Measurements from ENCODE around the gene FYCO1.

Gene FYCO1

DNA sequence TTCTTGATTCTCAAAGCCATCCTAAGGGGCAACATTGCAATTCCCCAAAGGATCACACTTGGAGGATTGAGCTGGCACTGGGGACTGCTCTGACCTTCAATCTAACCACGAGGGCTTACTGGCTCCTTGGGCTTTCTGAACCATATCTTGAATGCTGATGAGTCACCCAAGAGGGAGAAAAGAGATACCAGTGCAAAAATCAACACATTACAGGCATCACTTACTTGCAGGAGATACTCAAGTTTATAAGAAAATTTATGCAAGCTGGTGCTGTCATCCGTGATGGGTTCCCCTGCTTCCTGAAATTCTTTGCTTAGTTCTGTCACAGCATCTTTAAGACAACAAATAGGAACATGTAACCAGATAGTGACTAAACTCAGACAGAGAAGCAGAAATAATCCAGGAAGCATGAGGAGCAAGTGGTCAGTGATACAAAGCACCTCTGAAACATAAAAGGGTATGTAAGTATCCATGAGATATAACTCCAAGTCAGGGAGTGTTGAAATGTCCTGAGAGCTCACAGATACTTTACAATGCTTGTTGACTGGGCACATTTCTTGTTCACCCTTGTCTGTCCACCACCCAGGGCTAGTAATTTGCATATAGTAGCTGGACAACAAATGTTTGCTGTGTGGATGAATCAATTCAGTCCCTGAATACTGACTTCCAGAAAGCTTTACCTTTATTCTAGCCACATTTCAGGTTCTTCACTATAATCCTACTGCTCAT lies 14.1 kb downstream of the FYCO1 start:
- Histone ChIP-seq H3K27me3 (ENCODE audit: insufficient read depth, poor library complexity, severe bottlenecking) (no peaks in the 10 kb centered on the region), H3K27ac (replicated peaks) (no peak overlapping the region), H3K4me3 (replicated peaks; ENCODE audit: insufficient read depth, low read length) (no peak overlapping the region)
- no peak for DNase-seq (ENCODE audit: low read depth in 1 of 2, low spot score in 1 of 2)
- TF ChIP-seq, protein P1, sequence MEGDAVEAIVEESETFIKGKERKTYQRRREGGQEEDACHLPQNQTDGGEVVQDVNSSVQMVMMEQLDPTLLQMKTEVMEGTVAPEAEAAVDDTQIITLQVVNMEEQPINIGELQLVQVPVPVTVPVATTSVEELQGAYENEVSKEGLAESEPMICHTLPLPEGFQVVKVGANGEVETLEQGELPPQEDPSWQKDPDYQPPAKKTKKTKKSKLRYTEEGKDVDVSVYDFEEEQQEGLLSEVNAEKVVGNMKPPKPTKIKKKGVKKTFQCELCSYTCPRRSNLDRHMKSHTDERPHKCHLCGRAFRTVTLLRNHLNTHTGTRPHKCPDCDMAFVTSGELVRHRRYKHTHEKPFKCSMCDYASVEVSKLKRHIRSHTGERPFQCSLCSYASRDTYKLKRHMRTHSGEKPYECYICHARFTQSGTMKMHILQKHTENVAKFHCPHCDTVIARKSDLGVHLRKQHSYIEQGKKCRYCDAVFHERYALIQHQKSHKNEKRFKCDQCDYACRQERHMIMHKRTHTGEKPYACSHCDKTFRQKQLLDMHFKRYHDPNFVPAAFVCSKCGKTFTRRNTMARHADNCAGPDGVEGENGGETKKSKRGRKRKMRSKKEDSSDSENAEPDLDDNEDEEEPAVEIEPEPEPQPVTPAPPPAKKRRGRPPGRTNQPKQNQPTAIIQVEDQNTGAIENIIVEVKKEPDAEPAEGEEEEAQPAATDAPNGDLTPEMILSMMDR (IDR thresholded peaks at IDR 0.05; ENCODE audit: insufficient read depth, low read length) = no peak
- TF ChIP-seq SPI1 (IDR thresholded peaks at IDR 0.05; ENCODE audit: borderline replicate concordance, low read depth) = no peak

- Histone ChIP-seq H3K27ac (replicated peaks) (no peak overlapping the region), H3K4me3 (replicated peaks; ENCODE audit: insufficient read depth, low read length) (no peak overlapping the region), H3K27me3 (ENCODE audit: insufficient read depth, poor library complexity, severe bottlenecking) (no peaks in the 10 kb centered on the region)
- no peak for TF ChIP-seq GABPA (IDR thresholded peaks at IDR 0.05; ENCODE audit: low read depth)
- TF ChIP-seq SPI1 (IDR thresholded peaks at IDR 0.05; ENCODE audit: borderline replicate concordance, low read depth) = no peak
- TF ChIP-seq, protein P1 (IDR thresholded peaks at IDR 0.05; ENCODE audit: insufficient read depth, low read length) = no peak
- no peak for TF ChIP-seq POLR2AphosphoS5 (IDR thresholded peaks at IDR 0.05; ENCODE audit: low read depth)
- no peak for TF ChIP-seq REST (IDR thresholded peaks at IDR 0.05; ENCODE audit: insufficient replicate concordance, low read depth)
- no peak for DNase-seq (ENCODE audit: low read depth in 1 of 2, low spot score in 1 of 2)
Measured at GRCh38 chr3:45980819-45981218, 14.8 kb downstream of the FYCO1 start.

DNA sequence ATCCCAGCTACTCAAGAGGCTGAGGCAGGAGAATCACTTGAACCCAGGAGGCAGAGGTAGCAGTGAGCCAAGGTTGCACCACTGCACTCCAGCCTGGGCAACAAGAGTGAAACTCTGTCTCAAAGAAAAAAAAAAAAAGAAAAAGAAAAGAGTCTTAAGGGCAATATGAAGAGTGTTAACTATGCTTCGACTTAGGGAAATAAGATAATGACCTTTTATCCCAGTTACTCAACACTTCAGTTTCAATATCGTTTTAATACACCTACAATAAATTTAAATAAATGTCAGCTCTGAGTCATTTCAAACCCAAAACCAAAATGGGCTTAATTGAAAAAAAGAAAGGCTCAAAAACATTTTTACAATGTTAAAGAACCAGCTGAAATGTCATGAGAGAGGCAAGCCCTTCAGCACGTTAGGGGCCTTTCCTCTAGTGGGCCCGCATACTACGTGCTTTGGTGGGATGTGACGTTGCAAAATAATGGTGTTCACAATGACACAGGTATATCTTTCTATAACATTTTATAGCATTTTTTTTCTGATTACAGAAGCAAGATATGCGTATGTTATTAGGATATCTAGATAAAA lies 15.3 kb downstream of the FYCO1 start:
- no peak for DNase-seq (ENCODE audit: low read depth in 1 of 2, low spot score in 1 of 2)
- TF ChIP-seq, protein P1 (IDR thresholded peaks at IDR 0.05; ENCODE audit: insufficient read depth, low read length) = no peak
- no peak for TF ChIP-seq GABPA (IDR thresholded peaks at IDR 0.05; ENCODE audit: low read depth)
- TF ChIP-seq POLR2AphosphoS5 (IDR thresholded peaks at IDR 0.05; ENCODE audit: low read depth) = no peak
- TF ChIP-seq REST (IDR thresholded peaks at IDR 0.05; ENCODE audit: insufficient replicate concordance, low read depth) = no peak
- TF ChIP-seq SPI1 (IDR thresholded peaks at IDR 0.05; ENCODE audit: borderline replicate concordance, low read depth) = no peak
- H3K27me3 ChIP-seq (ENCODE audit: insufficient read depth, poor library complexity, severe bottlenecking) = no peaks in the 10 kb centered on the region
- no peak overlapping the region for H3K4me3 ChIP-seq (replicated peaks; ENCODE audit: insufficient read depth, low read length)
- no peak overlapping the region; the same call in 1 of the 2 replicates for H3K27ac ChIP-seq (replicated peaks)

All from HL-60 (cell line).